H1 (cell line): ENCODE data around the gene B3GALT4. TPM values are rescaled to one million over a fixed set of nuclear protein-coding genes. Genes with fewer than 3 reads are reported as not detected.

Source experiments
- CTCF ChIA-PET: fragments of 300-600 bp; sonication (Branson Sonifier 250); formaldehyde crosslinking; loops from one replicate; lab custom pipeline; 2021; ENCODE audit not compliant: partially characterized antibody; lab: Charles Lee
- POLR2A ChIA-PET: fragments of 300-600 bp; sonication (Branson Sonifier 250); formaldehyde crosslinking; loops from one replicate; lab custom pipeline; 2021; ENCODE audit warnings: inconsistent platforms; ENCODE audit not compliant: partially characterized antibody; lab: Charles Lee
- DNase-seq, 2 experiments: peaks; one replicate each; pipeline versions ENCODE4 v3.0.0 to v3.0.0-alpha.2; 2010 to 2022; ENCODE audit warnings: low spot score in 2 of 2, low read depth in 1 of 2, mixed read lengths in 1 of 2
- FAIRE-seq: peaks from 2 replicates; lab custom pipeline; 2011; peaks lifted over from hg19 to GRCh38; lab: Jason Lieb, UNC
- H2AFZ ChIP-seq: 2 replicates; pipeline ENCODE4 v1.8.1; 2012; ENCODE audit warnings: low read length, inconsistent platforms
- H2AK5ac ChIP-seq: 2 replicates; pipeline ENCODE4 v1.6.1; 2013; ENCODE audit warnings: low read depth, low read length
- H2BK120ac ChIP-seq: replicated peaks from 2 replicates; pipeline ENCODE3; 2013; ENCODE audit warnings: low read depth, low read length, inconsistent platforms
- H2BK12ac ChIP-seq: 2 replicates; pipeline ENCODE4 v1.6.1; 2013; ENCODE audit warnings: low read depth, low read length
- H2BK15ac ChIP-seq: 2 replicates; pipeline ENCODE4 v1.6.1; 2013; ENCODE audit warnings: low read length
- H2BK20ac ChIP-seq: 2 replicates; pipeline ENCODE4 v1.6.1; 2013; ENCODE audit warnings: low read length
- H2BK5ac ChIP-seq: 2 replicates; pipeline ENCODE4 v1.6.1; 2013; ENCODE audit warnings: low read depth, low read length
- H3K14ac ChIP-seq: 2 replicates; pipeline ENCODE4 v1.6.1; 2013; ENCODE audit warnings: inconsistent platforms; ENCODE audit not compliant: insufficient read length
- H3K18ac ChIP-seq: 2 replicates; pipeline ENCODE4 v1.6.1; 2013; ENCODE audit warnings: low read length; ENCODE audit errors: extremely low read depth
- H3K23ac ChIP-seq: 2 replicates; pipeline ENCODE4 v1.6.1; 2013; ENCODE audit warnings: inconsistent platforms; ENCODE audit not compliant: insufficient read length
- H3K23me2 ChIP-seq: 2 replicates; pipeline ENCODE4 v1.6.1; 2013; ENCODE audit warnings: low read depth, low read length
- H3K27ac ChIP-seq: 2 replicates; pipeline ENCODE4 v1.6.1; 2011; ENCODE audit warnings: low read depth, low read length, inconsistent platforms
- H3K27me3 ChIP-seq, 4 experiments: replicated peaks in 1 of 4; 1 replicate in 1 of 4; 2 replicates in 3 of 4; pipeline versions ENCODE4 v1.6.1 to v1.8.1; 2011 to 2013; ENCODE audit warnings: low read length in 3 of 4, mild to moderate bottlenecking in 3 of 4, inconsistent platforms in 2 of 4, mixed read lengths in 2 of 4, moderate library complexity in 1 of 4; ENCODE audit not compliant: control insufficient read depth in 3 of 4, insufficient read depth in 3 of 4; ENCODE audit errors: extremely low read depth in 1 of 4
- H3K36me3 ChIP-seq, 4 experiments: 2 replicates each; pipeline versions ENCODE4 v1.6.1 to v1.8.1; 2011 to 2013; ENCODE audit warnings: mild to moderate bottlenecking in 4 of 4, low read length in 3 of 4, moderate library complexity in 2 of 4, control low read depth in 1 of 4, inconsistent platforms in 1 of 4; ENCODE audit not compliant: insufficient read depth in 4 of 4, control insufficient read depth in 2 of 4
- H3K4ac ChIP-seq: replicated peaks from 2 replicates; pipeline ENCODE3; 2013; ENCODE audit warnings: low read length, low read depth, mixed read lengths, inconsistent platforms; ENCODE audit not compliant: insufficient read length
- H3K4me1 ChIP-seq, 4 experiments: replicated peaks in 1 of 4; 1 replicate in 1 of 4; 2 replicates in 3 of 4; pipeline versions ENCODE4 v1.6.1 to v1.8.1; 2011 to 2013; ENCODE audit warnings: low read length in 3 of 4, inconsistent platforms in 2 of 4, mixed read lengths in 1 of 4; ENCODE audit not compliant: insufficient read depth in 4 of 4, control insufficient read depth in 3 of 4
- H3K4me2 ChIP-seq, 2 experiments: 2 replicates each; pipeline versions ENCODE4 v1.6.1 to v1.8.1; 2011 to 2013; ENCODE audit warnings: low read depth in 2 of 2, low read length in 2 of 2, control low read depth in 1 of 2, inconsistent platforms in 1 of 2, mild to moderate bottlenecking in 1 of 2; ENCODE audit not compliant: insufficient read depth in 1 of 2
- H3K4me3 ChIP-seq, 4 experiments: fragments of 200-600, 300-600 bp in 1 of 4; sonication (generic), shearing (Covaris generic), sonication (Bioruptor Twin) in 1 of 4; 2 replicates each; pipeline versions ENCODE4 v1.5.1 to v1.8.1; 2011 to 2016; ENCODE audit warnings: low read length in 4 of 4, low read depth in 3 of 4, control low read depth in 2 of 4, inconsistent platforms in 2 of 4, mild to moderate bottlenecking in 2 of 4, mixed read lengths in 1 of 4, moderate library complexity in 1 of 4; ENCODE audit not compliant: insufficient read depth in 2 of 4; ENCODE audit errors: extremely low read depth in 1 of 4
- H3K56ac ChIP-seq: replicated peaks from 2 replicates; pipeline ENCODE3; 2013; ENCODE audit warnings: low read depth, mild to moderate bottlenecking, mixed read lengths, low read length, inconsistent platforms; ENCODE audit not compliant: insufficient read length
- H3K79me1 ChIP-seq: 2 replicates; pipeline ENCODE4 v1.6.1; 2013; ENCODE audit warnings: low read depth, low read length, control low read depth
- H3K79me2 ChIP-seq, 2 experiments: 2 replicates each; pipeline versions ENCODE4 v1.6.1 to v1.8.1; 2012 to 2013; ENCODE audit warnings: low read length in 2 of 2, mild to moderate bottlenecking in 2 of 2, inconsistent platforms in 1 of 2; ENCODE audit not compliant: insufficient read depth in 2 of 2, control insufficient read depth in 1 of 2
- H3K9ac ChIP-seq, 4 experiments: replicated peaks in 1 of 4; 1 replicate in 1 of 4; 2 replicates in 3 of 4; pipeline versions ENCODE4 v1.6.1 to v1.8.1; 2011 to 2013; ENCODE audit warnings: low read depth in 3 of 4, low read length in 3 of 4, control low read depth in 2 of 4, mild to moderate bottlenecking in 2 of 4, moderate library complexity in 2 of 4, inconsistent platforms in 1 of 4; ENCODE audit errors: extremely low read depth in 1 of 4
- H3K9me3 ChIP-seq, 2 experiments: 2 replicates each; pipeline versions ENCODE4 v1.6.1 to v1.8.1; 2012 to 2013; ENCODE audit warnings: mild to moderate bottlenecking in 2 of 2, moderate library complexity in 2 of 2, control low read depth in 1 of 2, inconsistent platforms in 1 of 2, low read depth in 1 of 2, low read length in 1 of 2, mixed read lengths in 1 of 2; ENCODE audit not compliant: insufficient read depth in 2 of 2
- H4K20me1 ChIP-seq, 2 experiments: replicated peaks in 1 of 2; 2 replicates each; pipeline versions ENCODE3 to v1.8.1; 2011 to 2013; ENCODE audit warnings: inconsistent platforms in 2 of 2, low read length in 2 of 2, mild to moderate bottlenecking in 1 of 2; ENCODE audit not compliant: insufficient read depth in 2 of 2, control insufficient read depth in 1 of 2
- H4K5ac ChIP-seq: 2 replicates; pipeline ENCODE4 v1.6.1; 2013; ENCODE audit warnings: low read length, low read depth, mixed read lengths, inconsistent platforms; ENCODE audit not compliant: insufficient read length
- H4K8ac ChIP-seq: 2 replicates; pipeline ENCODE4 v1.8.0; 2013; ENCODE audit warnings: mild to moderate bottlenecking, moderate library complexity, low read length, inconsistent platforms; ENCODE audit not compliant: insufficient read depth; ENCODE audit errors: extremely low read depth
- H4K91ac ChIP-seq: replicated peaks from 2 replicates; pipeline ENCODE3; 2013; ENCODE audit warnings: low read length, mixed read lengths, inconsistent platforms; ENCODE audit not compliant: insufficient read length
- FOSL1 ChIP-seq: IDR thresholded peaks from 2 replicates; pipeline ENCODE4 v1.6.1; 2011; ENCODE audit warnings: mild to moderate bottlenecking, low read depth, low read length, moderate library complexity; ENCODE audit not compliant: insufficient read depth
- KDM1A ChIP-seq: fragments of 200-600, 300-600 bp; sonication (generic); IDR thresholded peaks from 2 replicates; pipeline ENCODE4 v1.7.1; 2016; ENCODE audit warnings: mild to moderate bottlenecking, low read length, borderline replicate concordance
- KDM5A ChIP-seq: fragments of 200-600 bp; IDR thresholded peaks from 2 replicates; pipeline ENCODE4 v1.7.1; 2012; ENCODE audit warnings: mild to moderate bottlenecking, low read length, inconsistent platforms, mixed read lengths
- NANOG ChIP-seq: IDR thresholded peaks from 2 replicates; pipeline ENCODE4 v1.6.1; 2011; ENCODE audit warnings: low read length, low read depth, mild to moderate bottlenecking, inconsistent platforms; ENCODE audit not compliant: insufficient read depth, poor library complexity, severe bottlenecking
- RFX5 ChIP-seq: IDR thresholded peaks from 2 replicates; pipeline ENCODE4 v1.6.1; 2011; ENCODE audit warnings: low read depth, low read length, improper control_type of control experiment, borderline replicate concordance
- SP1 ChIP-seq: IDR thresholded peaks from 2 replicates; pipeline ENCODE4 v1.6.1; 2011; ENCODE audit warnings: low read depth, low read length
- SRF ChIP-seq: IDR thresholded peaks from 2 replicates; pipeline ENCODE4 v1.6.1; 2011; ENCODE audit warnings: mild to moderate bottlenecking, low read depth, low read length, moderate library complexity
- WGBS, 2 experiments: shearing (Covaris generic) in 1 of 2; methylation state at CpG; one replicate each; pipeline versions ENCODE4 v1.1.6 to v1.1.7; 2013 to 2015; ENCODE audit warnings: low lambda C conversion rate in 2 of 2, mixed read lengths in 2 of 2, inconsistent platforms in 1 of 2, low coverage in 1 of 2, missing lambda C conversion rate in 1 of 2; ENCODE audit not compliant: insufficient replicate concordance in 2 of 2, insufficient coverage in 1 of 2, insufficient read length in 1 of 2; ENCODE audit errors: extremely low coverage in 1 of 2, missing lambda C conversion rate in 1 of 2; 5-methylcytosine and 5-hydroxymethylcytosine counted together
- polyA plus RNA-seq, 7 experiments: library from polyadenylated mRNA; depleted of rRNA in 3 of 7; stranded (reverse) in 5 of 7; unstranded in 2 of 7; fragments of >200 nt in 5 of 7; fragments of 200-250 nt in 2 of 7; gene quantifications; 1 replicate in 5 of 7; 2 replicates in 1 of 7; 4 replicates in 1 of 7; pipeline versions ENCODE4 v1.2.1 to v1.2.3, GENCODE V29; 2011 to 2013; ENCODE audit warnings: missing spikeins in 2 of 7, mixed read lengths in 2 of 7
- total RNA-seq: library from RNA; stranded (reverse); fragmentation: NEBNext Ultra II Directional; extraction: Animal tissue kit (Norgen Biotek cat#: 25700); gene quantifications from 2 replicates; pipeline ENCODE4 v1.2.1, GENCODE V29; 2021
- TF ChIP-seq, protein P1 (sequence below): IDR thresholded peaks from 2 replicates; pipeline ENCODE4 v1.6.1; 2012; ENCODE audit warnings: low read length, inconsistent platforms

B3GALT4 gene
- total and polyA plus RNA-seq, 2 of the 8 experiments (the other 6 are each of a cell fraction or from before 2014, with no cell fraction given): 2.2 to 3.0 TPM

DNA sequence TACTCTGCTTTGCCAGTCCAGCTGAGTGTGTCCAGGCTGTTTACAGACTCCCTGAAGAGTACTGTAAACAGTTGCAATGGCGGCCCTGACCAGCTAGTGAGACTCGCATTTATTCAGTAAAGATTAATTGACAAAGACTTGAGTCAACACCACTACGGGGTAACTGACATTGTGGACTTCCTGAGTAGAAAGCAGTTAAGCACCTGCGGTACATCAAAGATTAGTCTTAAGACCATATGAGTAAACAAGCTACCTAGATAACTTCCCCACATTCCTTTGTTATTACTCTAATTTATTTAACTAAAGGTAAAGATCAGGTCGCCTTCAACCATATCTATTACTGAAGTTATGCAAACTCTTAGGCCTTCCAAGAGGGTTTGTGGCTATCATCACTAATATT is 17.9 kb upstream of the B3GALT4 start:
- Histone ChIP-seq H2AK5ac (no peak overlapping the region), H3K36me3 (peaks cover 2 to 21% (median 2%) of the 10 kb centered on the region in 4 experiments; a peak in 5 of 8 replicates), H3K4me1 (no peaks in the 10 kb centered on the region), H3K4me2 (no peak overlapping the region), H3K23ac (no peak overlapping the region), H3K23me2 (no peaks in the 10 kb centered on the region), H2BK20ac (no peak overlapping the region), H3K9ac (no peak overlapping the region), H4K8ac (no peak overlapping the region), H2BK15ac (no peak overlapping the region), H3K4ac (no peak overlapping the region), H3K27ac (no peak overlapping the region), H3K9me3 (0 out of 4 replicates have a peak, but pooled peaks cover 0 to 2% of the 10 kb centered on the region in 2 experiments), H4K5ac (no peak overlapping the region), H3K79me1 (no peaks in the 10 kb centered on the region), H2BK12ac (no peak overlapping the region), H4K91ac (no peak overlapping the region), H2BK120ac (no peak overlapping the region), H3K79me2 (no peaks in the 10 kb centered on the region), H3K4me3 (no peak overlapping the region), H3K27me3 (no peaks in the 10 kb centered on the region), H4K20me1 (peaks cover 0 to 3% of the 10 kb centered on the region in 2 experiments), H3K56ac (no peak overlapping the region), H3K14ac (no peak overlapping the region), H2BK5ac (no peak overlapping the region), H2AFZ (no peak overlapping the region), H3K18ac (no peak overlapping the region)
- no peak for DNase-seq
- POLR2A ChIA-PET: interaction anchor here (1.6 to 4.2 kb wide), 4 partner anchors 9 to 18 kb away, joined by 4 to 26 read pairs (median 12); partner anchors contain the start of genes B3GALT4, RPS18 and VPS52
- TF ChIP-seq SP1: no peak
- TF ChIP-seq, protein P1, sequence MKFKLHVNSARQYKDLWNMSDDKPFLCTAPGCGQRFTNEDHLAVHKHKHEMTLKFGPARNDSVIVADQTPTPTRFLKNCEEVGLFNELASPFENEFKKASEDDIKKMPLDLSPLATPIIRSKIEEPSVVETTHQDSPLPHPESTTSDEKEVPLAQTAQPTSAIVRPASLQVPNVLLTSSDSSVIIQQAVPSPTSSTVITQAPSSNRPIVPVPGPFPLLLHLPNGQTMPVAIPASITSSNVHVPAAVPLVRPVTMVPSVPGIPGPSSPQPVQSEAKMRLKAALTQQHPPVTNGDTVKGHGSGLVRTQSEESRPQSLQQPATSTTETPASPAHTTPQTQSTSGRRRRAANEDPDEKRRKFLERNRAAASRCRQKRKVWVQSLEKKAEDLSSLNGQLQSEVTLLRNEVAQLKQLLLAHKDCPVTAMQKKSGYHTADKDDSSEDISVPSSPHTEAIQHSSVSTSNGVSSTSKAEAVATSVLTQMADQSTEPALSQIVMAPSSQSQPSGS: no peak
- no peak for TF ChIP-seq SRF
- TF ChIP-seq KDM5A: no peak
- no peak for TF ChIP-seq NANOG
- no peak for TF ChIP-seq KDM1A
- TF ChIP-seq RFX5: no peak
- no peak for TF ChIP-seq FOSL1
- no peak for FAIRE-seq
- WGBS, 2 experiments: 93% methylated on average over 5 of the region's 5 CpGs; no CpG with 5 or more reads in 1 of the 2 experiments
- CTCF ChIA-PET: interaction anchor here (0.6 to 3.0 kb wide), 3 partner anchors 9 to 52 kb away, joined by 3 to 14 read pairs (median 3); no protein-coding TSS in a partner anchor
